Activated CD8-positive, alpha-beta T cell treated with anti-CD3 and anti-CD28 coated beads for 36 hours (primary cell): ENCODE data around the gene LCT. TPM values are rescaled to one million over a fixed set of nuclear protein-coding genes. Genes with fewer than 3 reads are reported as not detected.

Source experiments
- ATAC-seq: fragments of 200-7000 bp; cut with Tn5 transposase; one replicate; pipeline ENCODE4 v1.10.0; 2021; ENCODE audit warnings: mild to moderate bottlenecking, moderate library complexity
- CTCF ChIA-PET: fragments of 350-600 bp; sonication (Branson Sonifier 250); formaldehyde crosslinking; loops from one replicate; lab custom pipeline; 2021; ENCODE audit warnings: antibody characterized with exemption; lab: Charles Lee
- POLR2A ChIA-PET: fragments of 350-600 bp; sonication (Branson Sonifier 250); formaldehyde crosslinking; loops from one replicate; lab custom pipeline; 2021; ENCODE audit warnings: antibody characterized with exemption; lab: Charles Lee
- DNase-seq: peaks from one replicate; pipeline ENCODE4 v3.0.0-alpha.2; 2020
- H3K27ac Mint-ChIP-seq: one replicate; pipeline ENCODE4 v1.8.0; 2021; ENCODE audit warnings: mild to moderate bottlenecking, mixed read lengths
- H3K27me3 Mint-ChIP-seq: one replicate; pipeline ENCODE4 v1.8.0; 2021; ENCODE audit warnings: mixed read lengths
- H3K36me3 Mint-ChIP-seq: one replicate; pipeline ENCODE4 v1.8.0; 2021; ENCODE audit warnings: low read depth, mixed read lengths
- H3K4me1 Mint-ChIP-seq: one replicate; pipeline ENCODE4 v1.8.0; 2021; ENCODE audit warnings: low read depth, mixed read lengths
- H3K4me3 Mint-ChIP-seq: one replicate; pipeline ENCODE4 v1.8.0; 2021; ENCODE audit warnings: mild to moderate bottlenecking, moderate library complexity, mixed read lengths
- H3K9me3 Mint-ChIP-seq: one replicate; pipeline ENCODE4 v1.8.0; 2021; ENCODE audit warnings: mixed read lengths
- CTCF ChIP-seq: fragments of 200-600 bp; IDR thresholded peaks from one replicate; pipeline ENCODE4 v1.8.0; 2022; ENCODE audit warnings: antibody characterized with exemption, mild to moderate bottlenecking
- intact Hi-C: fragments of 100-400 bp; cut with micrococcal nuclease; formaldehyde crosslinking; loops from one replicate; pipeline ENCODE4 v1.10.0; 2022
- total RNA-seq, 2 experiments: library from RNA; stranded (reverse); gene quantifications; one replicate each; pipeline ENCODE4 v1.2.3, GENCODE V29; 2021

Gene LCT
- total RNA-seq, 2 experiments from 2014 or later: 0.11 to 0.29 TPM

- CTCF ChIA-PET: interaction anchor here (1.4 to 3.2 kb wide), 2 partner anchors 18 to 25 kb away, joined by 3 to 19 read pairs; no protein-coding TSS in a partner anchor
- Mint-ChIP-seq H3K9me3 (peaks cover 17% of the 10 kb centered on the region), H3K27me3 (no peaks in the 10 kb centered on the region), H3K36me3 (peaks cover 27% of the 10 kb centered on the region), H3K27ac (no peak overlapping the region), H3K4me1 (peaks cover 48% of the 10 kb centered on the region), H3K4me3 (no peak overlapping the region)
- DNase-seq (no peak), ATAC-seq (no peak)
- intact Hi-C loops: no loop called here
- POLR2A ChIA-PET: no interaction called here
- TF ChIP-seq CTCF: no peak
Observed at GRCh38 chr2:135822855-135823254, 14.1 kb downstream of the LCT start.

GRCh38 chr2:135821190-135821589 is 15.8 kb downstream of the LCT start:
- ATAC-seq (no peak), DNase-seq (no peak)
- Mint-ChIP-seq H3K27ac (peak overlapping the region; percentile 56), H3K4me1 (peaks cover 53% of the 10 kb centered on the region), H3K9me3 (peaks cover 17% of the 10 kb centered on the region), H3K36me3 (peaks cover 27% of the 10 kb centered on the region), H3K27me3 (no peaks in the 10 kb centered on the region), H3K4me3 (peak overlapping the region; percentile 68)
- intact Hi-C loops: no loop called here
- ChIA-PET POLR2A (interaction anchor here (1.0 to 1.6 kb wide), 3 partner anchors 18 to 895 kb away, joined by 3 to 7 read pairs (median 3); no protein-coding TSS in a partner anchor), CTCF (interaction anchor here (1.6 kb wide), 1 partner anchor 23 kb away, joined by 10 read pairs; no protein-coding TSS in a partner anchor)
- TF ChIP-seq CTCF: no peak

GRCh38 chr2:135820003-135820618 is 16.9 kb downstream of the LCT start:
- DNase-seq (peak; percentile 98), ATAC-seq (peak; percentile 93)
- Mint-ChIP-seq H3K27me3 (no peaks in the 10 kb centered on the region), H3K4me1 (peaks cover 56% of the 10 kb centered on the region), H3K4me3 (peak overlapping the region; percentile 68), H3K27ac (peak overlapping the region; percentile 91), H3K36me3 (peaks cover 25% of the 10 kb centered on the region), H3K9me3 (peaks cover 17% of the 10 kb centered on the region)
- ChIA-PET CTCF (interaction anchor here (1.0 to 15.9 kb wide), 3 partner anchors 12 to 564 kb away, joined by 4 to 145 read pairs (median 6); no protein-coding TSS in a partner anchor), POLR2A (interaction anchor here (0.6 to 2.5 kb wide), 9 partner anchors 19 to 894 kb away, joined by 3 to 15 read pairs (median 3); partner anchors contain the start of gene MCM6)
- TF ChIP-seq CTCF: no peak
- intact Hi-C loops: loop anchor here (1.0 kb wide), 1 partner anchor 562 kb away; no protein-coding TSS in a partner anchor

- H3K36me3 Mint-ChIP-seq: peaks cover 26% of the 10 kb centered on the region
- H3K4me3 Mint-ChIP-seq: no peak overlapping the region
- POLR2A ChIA-PET: interaction anchor here (2.5 kb wide), 1 partner anchor 57 kb away, joined by 15 read pairs; the partner anchor contains the start of gene MCM6
- CTCF ChIA-PET: interaction anchor here (0.8 to 15.9 kb wide), 7 partner anchors 10 to 565 kb away, joined by 3 to 145 read pairs (median 3); no protein-coding TSS in a partner anchor
- H3K9me3 Mint-ChIP-seq: peaks cover 19% of the 10 kb centered on the region
- intact Hi-C loops: no loop called here
- peak overlapping the region; percentile 86 for H3K27ac Mint-ChIP-seq
- peaks cover 62% of the 10 kb centered on the region for H3K4me1 Mint-ChIP-seq
- ATAC-seq (peak; percentile 14), DNase-seq (peak; percentile 79)
- no peak for TF ChIP-seq CTCF
- H3K27me3 Mint-ChIP-seq: no peaks in the 10 kb centered on the region
Observed at GRCh38 chr2:135818937-135819610, 17.9 kb downstream of the LCT start.
